PFSK-1 (cell line): ENCODE results near the gene ITGA8.

Experiments
- FOXP2 ChIP-seq: optimal IDR thresholded peaks from 2 replicates; pipeline ENCODE3; 2011; ENCODE audit warnings: borderline replicate concordance, control low read depth, inconsistent platforms; ENCODE audit not compliant: insufficient read depth; ENCODE audit errors: extremely low read length, extremely low read depth
- POLR2AphosphoS5 ChIP-seq: IDR thresholded peaks from 2 replicates; pipeline ENCODE4 v1.6.1; 2012; ENCODE audit warnings: low read depth, mild to moderate bottlenecking, control low read depth, low read length, moderate library complexity
- SIN3A ChIP-seq: IDR thresholded peaks from 2 replicates; pipeline ENCODE4 v1.6.1; 2012; ENCODE audit warnings: mild to moderate bottlenecking, low read length, moderate library complexity, borderline replicate concordance; ENCODE audit not compliant: insufficient read depth
- TAF1 ChIP-seq: IDR thresholded peaks from 2 replicates; pipeline ENCODE4 v1.6.1; 2012; ENCODE audit warnings: low read length, control low read depth, borderline replicate concordance; ENCODE audit not compliant: insufficient read depth
- TF ChIP-seq, protein P1 (sequence below), 2 experiments: IDR thresholded peaks; 2 replicates each; pipeline versions ENCODE4 v1.6.1 to v1.8.0; 2011 to 2012; ENCODE audit warnings: low read depth in 2 of 2, low read length in 2 of 2, control low read depth in 1 of 2, inconsistent platforms in 1 of 2, mild to moderate bottlenecking in 1 of 2, moderate library complexity in 1 of 2; ENCODE audit not compliant: insufficient read depth in 1 of 2

ITGA8 gene

DNA sequence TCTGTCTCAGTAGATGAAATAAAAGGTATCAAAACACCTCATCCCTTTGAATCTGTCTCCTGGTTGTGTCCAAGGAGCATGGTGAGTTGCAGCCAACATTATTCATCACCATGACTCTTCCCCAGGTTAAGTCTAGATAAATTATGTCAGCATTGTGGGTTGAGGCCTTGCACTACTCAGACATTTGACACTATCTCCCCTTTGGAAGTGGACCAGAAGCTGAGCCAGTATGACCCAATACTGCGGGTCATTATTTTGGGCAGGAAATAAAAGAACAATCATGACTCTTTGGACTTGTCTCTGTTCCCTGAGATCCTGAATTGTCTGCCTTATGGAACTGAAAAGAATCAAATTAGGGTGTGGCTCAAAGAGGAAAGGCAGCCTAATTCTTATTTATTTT, 180.5 kb downstream of the ITGA8 start:
- TF ChIP-seq POLR2AphosphoS5 (no peak), FOXP2 (no peak), SIN3A (no peak), TAF1 (no peak)
- TF ChIP-seq, protein P1, sequence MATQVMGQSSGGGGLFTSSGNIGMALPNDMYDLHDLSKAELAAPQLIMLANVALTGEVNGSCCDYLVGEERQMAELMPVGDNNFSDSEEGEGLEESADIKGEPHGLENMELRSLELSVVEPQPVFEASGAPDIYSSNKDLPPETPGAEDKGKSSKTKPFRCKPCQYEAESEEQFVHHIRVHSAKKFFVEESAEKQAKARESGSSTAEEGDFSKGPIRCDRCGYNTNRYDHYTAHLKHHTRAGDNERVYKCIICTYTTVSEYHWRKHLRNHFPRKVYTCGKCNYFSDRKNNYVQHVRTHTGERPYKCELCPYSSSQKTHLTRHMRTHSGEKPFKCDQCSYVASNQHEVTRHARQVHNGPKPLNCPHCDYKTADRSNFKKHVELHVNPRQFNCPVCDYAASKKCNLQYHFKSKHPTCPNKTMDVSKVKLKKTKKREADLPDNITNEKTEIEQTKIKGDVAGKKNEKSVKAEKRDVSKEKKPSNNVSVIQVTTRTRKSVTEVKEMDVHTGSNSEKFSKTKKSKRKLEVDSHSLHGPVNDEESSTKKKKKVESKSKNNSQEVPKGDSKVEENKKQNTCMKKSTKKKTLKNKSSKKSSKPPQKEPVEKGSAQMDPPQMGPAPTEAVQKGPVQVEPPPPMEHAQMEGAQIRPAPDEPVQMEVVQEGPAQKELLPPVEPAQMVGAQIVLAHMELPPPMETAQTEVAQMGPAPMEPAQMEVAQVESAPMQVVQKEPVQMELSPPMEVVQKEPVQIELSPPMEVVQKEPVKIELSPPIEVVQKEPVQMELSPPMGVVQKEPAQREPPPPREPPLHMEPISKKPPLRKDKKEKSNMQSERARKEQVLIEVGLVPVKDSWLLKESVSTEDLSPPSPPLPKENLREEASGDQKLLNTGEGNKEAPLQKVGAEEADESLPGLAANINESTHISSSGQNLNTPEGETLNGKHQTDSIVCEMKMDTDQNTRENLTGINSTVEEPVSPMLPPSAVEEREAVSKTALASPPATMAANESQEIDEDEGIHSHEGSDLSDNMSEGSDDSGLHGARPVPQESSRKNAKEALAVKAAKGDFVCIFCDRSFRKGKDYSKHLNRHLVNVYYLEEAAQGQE (IDR thresholded peaks at IDR 0.05; ENCODE audit: insufficient read depth in 1 of 2, low read depth in 2 of 2, low read length in 2 of 2) = no peak

DNA sequence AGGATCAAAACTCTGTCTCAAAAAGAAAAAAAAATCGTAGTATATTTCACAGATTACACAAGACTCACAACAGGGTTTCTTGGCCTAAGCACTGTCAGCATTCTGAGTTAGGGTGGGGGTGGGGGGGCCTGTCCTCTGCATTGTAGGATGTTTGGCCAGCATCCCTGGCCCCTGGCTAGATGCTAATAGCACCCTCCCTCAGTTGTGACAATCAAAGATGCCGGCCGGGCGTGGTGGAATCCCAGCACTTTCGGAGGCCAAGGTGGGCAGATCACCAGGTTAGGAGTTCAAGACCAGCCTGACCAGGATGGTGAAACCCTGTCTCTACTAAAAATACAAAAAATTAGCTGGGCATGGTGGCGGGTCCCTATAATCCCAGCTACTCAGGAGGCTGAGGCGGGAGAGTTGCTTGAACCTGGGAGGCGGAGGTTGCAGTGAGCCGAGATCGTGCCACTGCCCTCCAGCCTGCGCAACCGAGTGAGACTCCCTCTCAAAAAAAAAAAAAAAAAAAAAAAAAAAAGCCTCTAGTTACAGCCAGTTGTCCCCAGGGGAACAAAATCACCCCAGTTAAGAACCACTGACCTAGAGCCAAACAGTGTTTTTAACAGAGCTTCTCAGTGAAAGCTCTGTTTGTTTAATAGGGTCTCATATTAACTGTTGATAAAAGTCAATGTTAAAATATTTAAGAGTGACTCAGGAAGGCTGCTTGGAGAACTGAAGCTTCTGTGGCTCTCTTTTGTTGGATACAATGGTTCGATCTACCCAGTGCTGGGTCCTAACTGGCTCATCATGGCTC, 187.6 kb downstream of the ITGA8 start:
- TF ChIP-seq POLR2AphosphoS5 (no peak), FOXP2 (no peak), TAF1 (no peak), SIN3A (no peak)
- TF ChIP-seq, protein P1 (IDR thresholded peaks at IDR 0.05; ENCODE audit: insufficient read depth in 1 of 2, low read depth in 2 of 2, low read length in 2 of 2) = no peak

DNA sequence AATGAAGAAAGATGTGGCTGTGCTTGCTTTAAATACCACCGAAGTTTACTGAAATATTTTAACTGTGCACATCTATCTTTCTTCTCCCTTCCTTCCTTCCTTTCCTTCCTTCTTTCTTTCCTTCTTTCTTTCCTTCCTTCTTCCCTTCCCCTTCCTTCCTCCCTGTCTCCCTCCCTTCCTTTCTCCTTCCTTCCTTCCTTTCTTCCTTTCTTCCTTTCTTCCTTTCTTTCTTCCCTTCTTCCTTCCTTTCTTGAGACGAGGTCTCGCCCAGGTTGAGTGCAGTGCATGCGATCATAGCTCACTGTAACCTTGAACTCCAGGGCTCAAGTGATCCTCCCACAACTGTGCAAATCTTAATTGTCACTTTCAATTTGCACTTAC, 190.9 kb downstream of the ITGA8 start:
- TF ChIP-seq, protein P1 (IDR thresholded peaks at IDR 0.05; ENCODE audit: insufficient read depth in 1 of 2, low read depth in 2 of 2, low read length in 2 of 2) = no peak
- TF ChIP-seq POLR2AphosphoS5 (no peak), TAF1 (no peak), SIN3A (no peak), FOXP2 (no peak)

DNA sequence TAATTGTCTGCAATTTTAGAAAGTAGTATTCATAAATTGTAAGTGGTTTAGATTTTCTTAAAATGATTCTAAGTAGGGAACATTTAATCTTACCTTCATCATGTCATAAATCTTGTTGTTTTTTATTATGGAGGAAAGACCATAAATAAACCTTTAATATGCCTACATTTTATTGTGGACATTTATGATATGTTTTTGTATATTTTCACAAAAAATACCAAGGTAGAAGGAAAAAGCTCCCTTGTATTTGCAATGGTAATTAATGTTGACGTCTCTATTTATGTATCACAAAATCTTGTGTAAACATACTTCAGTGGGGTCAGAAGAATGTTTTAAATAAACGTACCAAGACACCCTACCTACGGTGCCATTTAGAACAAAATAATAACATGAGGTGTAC, 193.0 kb downstream of the ITGA8 start:
- TF ChIP-seq FOXP2 = no peak
- TF ChIP-seq, protein P1 (IDR thresholded peaks at IDR 0.05; ENCODE audit: insufficient read depth in 1 of 2, low read depth in 2 of 2, low read length in 2 of 2) = no peak
- TF ChIP-seq TAF1 = no peak
- no peak for TF ChIP-seq SIN3A
- TF ChIP-seq POLR2AphosphoS5 = no peak
